Memory B cell (primary cell): ENCODE results near the gene TMED6.
"Not testable (repeated sequence)": the region's sequence is repeated elsewhere in the genome, so short reads cannot be mapped to it uniquely, and the experiment has no call there.

Source experiments
- ATAC-seq: fragments of 150-1000 bp; cut with Tn5 transposase; 2 replicates; pipeline ENCODE4 v1.10.0; 2021; ENCODE audit warnings: low read depth, mild to moderate bottlenecking, moderate library complexity
- DNase-seq, 2 donors: peaks; one replicate each; pipeline ENCODE4 v3.0.0; 2022; ENCODE audit warnings: low spot score in 2 of 2
- H3K27ac Mint-ChIP-seq: one replicate; pipeline ENCODE4 v1.8.0; 2022; ENCODE audit warnings: mild to moderate bottlenecking, moderate library complexity, mixed read lengths
- H3K27me3 Mint-ChIP-seq: one replicate; pipeline ENCODE4 v1.8.0; 2022; ENCODE audit warnings: mixed read lengths
- H3K36me3 Mint-ChIP-seq: one replicate; pipeline ENCODE4 v1.8.0; 2022; ENCODE audit warnings: mild to moderate bottlenecking, mixed read lengths
- H3K4me1 Mint-ChIP-seq: one replicate; pipeline ENCODE4 v1.8.0; 2022; ENCODE audit warnings: mixed read lengths
- H3K4me3 Mint-ChIP-seq: one replicate; pipeline ENCODE4 v1.8.0; 2022; ENCODE audit warnings: mild to moderate bottlenecking, moderate library complexity, mixed read lengths
- H3K9me3 Mint-ChIP-seq: one replicate; pipeline ENCODE4 v1.8.0; 2022; ENCODE audit warnings: mixed read lengths

Gene TMED6

GRCh38 chr16:69311533-69312387 lies 39.8 kb downstream of the TMED6 start:
- Mint-ChIP-seq H3K9me3 (no peaks in the 10 kb centered on the region), H3K36me3 (peaks cover 9% of the 10 kb centered on the region), H3K4me3 (peak overlapping the region; percentile 92), H3K4me1 (peaks cover 12% of the 10 kb centered on the region), H3K27me3 (no peaks in the 10 kb centered on the region), H3K27ac (peak overlapping the region; percentile 84)
- DNase-seq: no peak
- ATAC-seq: peak; percentile 41

GRCh38 chr16:69310653-69311532 lies 40.7 kb downstream of the TMED6 start, which contains the start of gene VPS4A:
TSS of gene VPS4A (plus strand) at chr16:69311350. CDS start at chr16:69311512, 162 bp downstream.
- no peaks in the 10 kb centered on the region for H3K9me3 Mint-ChIP-seq
- peak within 1 kb of the TSS; percentile 92 for H3K4me3 Mint-ChIP-seq
- no peaks in the 10 kb centered on the region for H3K27me3 Mint-ChIP-seq
- peaks cover 12% of the 10 kb centered on the region for H3K4me1 Mint-ChIP-seq
- peak; percentile 99 to 100 for DNase-seq
- H3K27ac Mint-ChIP-seq: peak within 1 kb of the TSS; percentile 86
- peaks cover 6% of the 10 kb centered on the region for H3K36me3 Mint-ChIP-seq
- ATAC-seq: peak; percentile 87

- Mint-ChIP-seq H3K27me3 (no peaks in the 10 kb centered on the region), H3K27ac (no peak overlapping the region), H3K4me3 (no peak overlapping the region), H3K4me1 (peaks cover 12% of the 10 kb centered on the region), H3K9me3 (no peaks in the 10 kb centered on the region), H3K36me3 (peaks cover 4% of the 10 kb centered on the region)
- DNase-seq (no peak), ATAC-seq (no peak)
These were observed 42.3 kb downstream of the TMED6 start for GRCh38 chr16:69309316-69309715.

- H3K36me3 Mint-ChIP-seq: no peaks in the 10 kb centered on the region
- H3K27me3 Mint-ChIP-seq: no peaks in the 10 kb centered on the region
- H3K27ac Mint-ChIP-seq: no peak overlapping the region
- DNase-seq (no peak), ATAC-seq (no peak)
- H3K9me3 Mint-ChIP-seq: no peaks in the 10 kb centered on the region
- no peak overlapping the region for H3K4me3 Mint-ChIP-seq
- peaks cover 6% of the 10 kb centered on the region for H3K4me1 Mint-ChIP-seq
These were observed 43.7 kb downstream of the TMED6 start for GRCh38 chr16:69307856-69308255.

GRCh38 chr16:69307091-69307490 lies 44.5 kb downstream of the TMED6 start:
- Mint-ChIP-seq H3K4me3 (no peak overlapping the region), H3K27me3 (no peaks in the 10 kb centered on the region), H3K9me3 (no peaks in the 10 kb centered on the region), H3K27ac (no peak overlapping the region), H3K4me1 (peaks cover 6% of the 10 kb centered on the region), H3K36me3 (no peaks in the 10 kb centered on the region)
- no peak for DNase-seq
- ATAC-seq: no peak

GRCh38 chr16:69306031-69306430 lies 45.6 kb downstream of the TMED6 start:
- Mint-ChIP-seq H3K36me3 (peaks cover 4% of the 10 kb centered on the region), H3K27ac (no peak overlapping the region), H3K9me3 (no peaks in the 10 kb centered on the region), H3K4me3 (no peak overlapping the region), H3K27me3 (no peaks in the 10 kb centered on the region), H3K4me1 (peaks cover 2% of the 10 kb centered on the region)
- ATAC-seq (no peak), DNase-seq (no peak)

- DNase-seq (no peak), ATAC-seq (no peak)
- no peak overlapping the region for H3K27ac Mint-ChIP-seq
- no peaks in the 10 kb centered on the region for H3K9me3 Mint-ChIP-seq
- no peak overlapping the region for H3K4me3 Mint-ChIP-seq
- H3K4me1 Mint-ChIP-seq: peaks cover 2% of the 10 kb centered on the region
- H3K36me3 Mint-ChIP-seq: peaks cover 9% of the 10 kb centered on the region
- H3K27me3 Mint-ChIP-seq: no peaks in the 10 kb centered on the region
These were observed 49.3 kb downstream of the TMED6 start for GRCh38 chr16:69302301-69302700.

GRCh38 chr16:69301861-69302260 lies 49.7 kb downstream of the TMED6 start:
- H3K27ac Mint-ChIP-seq: no peak overlapping the region
- no peaks in the 10 kb centered on the region for H3K9me3 Mint-ChIP-seq
- H3K4me3 Mint-ChIP-seq: no peak overlapping the region
- no peak for DNase-seq
- peaks cover 9% of the 10 kb centered on the region for H3K36me3 Mint-ChIP-seq
- H3K4me1 Mint-ChIP-seq: peaks cover 2% of the 10 kb centered on the region
- no peak for ATAC-seq
- H3K27me3 Mint-ChIP-seq: no peaks in the 10 kb centered on the region

- H3K27me3 Mint-ChIP-seq: no peaks in the 10 kb centered on the region
- peaks cover 2% of the 10 kb centered on the region for H3K4me1 Mint-ChIP-seq
- H3K36me3 Mint-ChIP-seq: peaks cover 11% of the 10 kb centered on the region
- DNase-seq (no peak), ATAC-seq (no peak)
- H3K4me3 Mint-ChIP-seq: no peak overlapping the region
- H3K27ac Mint-ChIP-seq: no peak overlapping the region
- no peaks in the 10 kb centered on the region for H3K9me3 Mint-ChIP-seq
These were observed 50.4 kb downstream of the TMED6 start for GRCh38 chr16:69301187-69301586.

- Mint-ChIP-seq H3K9me3 (no peaks in the 10 kb centered on the region), H3K36me3 (peaks cover 11% of the 10 kb centered on the region), H3K27me3 (no peaks in the 10 kb centered on the region), H3K4me1 (peaks cover 2% of the 10 kb centered on the region), H3K4me3 (no peak overlapping the region), H3K27ac (no peak overlapping the region)
- no peak for DNase-seq
- ATAC-seq: no peak
These were observed 53.3 kb downstream of the TMED6 start for GRCh38 chr16:69298261-69298660.

- not testable (repeated sequence) for H3K4me3 Mint-ChIP-seq
These were observed 54.8 kb downstream of the TMED6 start for GRCh38 chr16:69296771-69297170.

GRCh38 chr16:69294051-69294450 lies 57.5 kb downstream of the TMED6 start:
- peaks cover 2% of the 10 kb centered on the region for H3K36me3 Mint-ChIP-seq
- H3K27ac Mint-ChIP-seq: no peak overlapping the region
- H3K4me1 Mint-ChIP-seq: no peaks in the 10 kb centered on the region
- H3K9me3 Mint-ChIP-seq: no peaks in the 10 kb centered on the region
- DNase-seq (no peak), ATAC-seq (no peak)
- H3K27me3 Mint-ChIP-seq: no peaks in the 10 kb centered on the region
- H3K4me3 Mint-ChIP-seq: no peak overlapping the region

More at GRCh38 chr16:69296771-69297170, 54.8 kb downstream of the TMED6 start:
- not testable (repeated sequence) for H3K9me3 Mint-ChIP-seq, H3K27me3 Mint-ChIP-seq, ATAC-seq, DNase-seq, H3K27ac Mint-ChIP-seq, H3K4me1 Mint-ChIP-seq
- peaks cover 11% of the 10 kb centered on the region for H3K36me3 Mint-ChIP-seq

GRCh38 chr16:69293401-69293800 lies 58.2 kb downstream of the TMED6 start:
- Mint-ChIP-seq H3K4me1 (no peaks in the 10 kb centered on the region), H3K9me3 (no peaks in the 10 kb centered on the region), H3K36me3 (peaks cover 2% of the 10 kb centered on the region), H3K27me3 (no peaks in the 10 kb centered on the region), H3K27ac (no peak overlapping the region), H3K4me3 (no peak overlapping the region)
- no peak for ATAC-seq
- no peak for DNase-seq
